ENCODE data around the gene SPTLC3. TPM values are rescaled to one million over a fixed set of nuclear protein-coding genes. Genes with fewer than 3 reads are reported as not detected.
A peak's percentile ranks its signal among the peaks of the same experiment; 100 is the strongest.

Gene SPTLC3
- total RNA-seq, 1 donor from 2014 or later = 30.1 TPM

GRCh38 chr20:13061381-13061780 is 52.6 kb downstream of the SPTLC3 start:
- DNase-seq (ENCODE audit: low spot score) = no peak
- ATAC-seq = no peak
- intact Hi-C loops (cut with DNase I) = no loop called here

GRCh38 chr20:13062789-13063188 is 54.0 kb downstream of the SPTLC3 start:
- intact Hi-C loops (cut with DNase I) = no loop called here
- no peak for DNase-seq (ENCODE audit: low spot score)
- no peak for ATAC-seq

DNA sequence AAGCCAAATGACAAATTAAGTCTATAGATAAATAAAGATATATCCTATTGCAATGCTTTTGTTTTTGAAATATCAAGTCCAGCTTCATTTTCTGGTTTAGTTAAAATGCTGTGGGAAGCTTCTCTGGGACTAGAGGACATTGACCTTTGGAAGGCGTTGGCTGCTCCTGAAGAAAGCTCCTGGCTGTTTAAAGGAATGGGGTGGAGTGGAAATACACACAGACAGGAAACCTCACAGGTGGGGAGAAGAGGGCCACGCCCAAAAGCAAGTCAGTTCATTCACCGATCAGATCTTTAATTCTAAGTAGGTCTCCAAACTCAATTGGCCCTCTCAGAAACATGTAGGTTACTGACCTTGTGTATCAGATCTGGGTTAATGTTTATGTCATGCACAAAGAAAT is 59.6 kb downstream of the SPTLC3 start:
- DNase-seq (ENCODE audit: low spot score) (no peak), ATAC-seq (no peak)
- intact Hi-C loops (cut with DNase I) = no loop called here

GRCh38 chr20:13081877-13082276 is 73.1 kb downstream of the SPTLC3 start:
- no peak for ATAC-seq
- intact Hi-C loops (cut with DNase I) = no loop called here

DNA sequence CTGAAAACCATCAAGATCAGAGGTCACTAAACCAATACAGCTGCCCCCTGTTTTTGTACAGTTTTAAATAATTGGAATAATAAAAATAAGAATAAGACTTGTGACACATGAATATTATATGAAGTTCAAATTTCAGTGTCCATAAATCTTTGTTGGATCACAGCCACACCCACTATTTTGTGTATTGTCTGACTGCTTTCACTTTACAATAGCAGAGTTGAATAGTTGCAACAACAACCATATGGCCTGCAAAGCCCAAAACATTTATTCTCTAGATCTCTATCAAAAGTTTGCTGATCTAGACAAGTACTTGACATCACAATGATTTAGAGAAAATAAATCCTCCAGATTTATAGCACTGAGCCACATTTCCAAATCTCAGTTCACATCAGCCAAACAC is 73.6 kb downstream of the SPTLC3 start:
- no peak for DNase-seq (ENCODE audit: low spot score)
- no peak for ATAC-seq
- intact Hi-C loops (cut with DNase I) = no loop called here

More at GRCh38 chr20:13081877-13082276, 73.1 kb downstream of the SPTLC3 start:
- DNase-seq (ENCODE audit: low spot score) = no peak

- intact Hi-C loops (cut with DNase I) = no loop called here
- ATAC-seq (no peak), DNase-seq (ENCODE audit: low spot score) (no peak)
These were observed 76.5 kb downstream of the SPTLC3 start for GRCh38 chr20:13085275-13085674.

DNA sequence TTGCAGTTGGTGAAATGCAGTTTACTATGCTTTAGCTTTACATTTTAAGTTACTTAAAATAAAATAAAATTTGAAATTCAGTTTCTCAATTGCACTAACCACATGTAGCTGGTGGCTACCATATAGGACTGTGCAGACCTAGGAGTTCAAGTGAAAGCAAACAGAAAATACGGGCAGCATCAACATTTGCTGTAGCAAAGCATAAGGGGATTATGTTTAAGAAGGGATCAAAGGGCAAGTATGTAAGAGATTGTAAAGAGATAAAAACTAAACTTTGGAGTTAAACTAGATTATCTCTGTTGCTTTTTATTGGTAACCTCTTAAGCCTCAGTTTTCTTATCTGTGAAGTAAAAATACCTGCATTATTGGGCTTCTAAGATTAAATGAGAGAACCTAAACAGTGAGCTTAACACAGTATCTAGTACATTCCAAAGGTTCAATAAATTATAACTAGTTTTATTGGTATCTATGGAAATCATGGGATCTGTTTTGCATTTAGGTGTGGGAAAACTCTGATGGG is 81.2 kb downstream of the SPTLC3 start:
- ATAC-seq (no peak), DNase-seq (ENCODE audit: low spot score) (no peak)
- intact Hi-C loops (cut with DNase I) = no loop called here

DNA sequence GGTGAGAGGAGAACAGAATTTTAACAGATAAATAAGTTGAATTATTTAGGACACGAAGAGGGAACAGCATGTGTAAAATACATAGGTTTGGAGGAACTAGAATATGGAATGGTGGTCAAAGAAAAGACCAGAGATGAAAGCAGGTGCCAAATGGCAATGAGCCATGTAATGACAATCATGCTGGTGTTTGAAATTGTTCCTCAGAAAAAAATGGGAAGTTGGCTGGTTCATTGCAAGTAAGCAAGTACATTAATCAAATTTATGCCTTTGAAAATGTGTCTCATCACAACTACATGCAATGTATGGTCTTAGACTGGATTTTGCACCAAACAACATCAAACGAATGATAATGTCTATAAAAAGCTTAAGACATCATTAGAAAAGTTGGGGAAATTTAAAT is 83.3 kb downstream of the SPTLC3 start:
- DNase-seq (ENCODE audit: low spot score) = no peak
- no peak for ATAC-seq
- intact Hi-C loops (cut with DNase I) = no loop called here

DNA sequence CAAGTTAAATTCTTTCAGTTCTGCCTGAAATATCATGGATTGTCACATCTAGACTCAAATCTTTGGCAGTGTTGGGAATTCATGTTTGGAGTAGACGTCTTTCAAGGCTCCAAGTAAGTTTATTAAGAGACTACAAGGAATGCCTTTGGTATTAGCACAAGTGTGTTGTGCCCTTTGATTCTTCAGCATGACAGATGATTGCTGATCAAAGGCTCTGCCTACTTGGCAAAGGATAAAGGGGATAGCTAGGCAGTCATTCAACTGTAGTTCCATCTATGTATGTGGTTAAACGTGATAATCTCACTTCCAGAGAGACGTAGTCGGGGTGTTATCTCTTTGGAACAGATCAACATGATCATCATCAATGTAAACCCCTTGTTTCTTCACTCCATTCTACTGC is 86.2 kb downstream of the SPTLC3 start:
- no peak for ATAC-seq
- intact Hi-C loops (cut with DNase I) = no loop called here

DNA sequence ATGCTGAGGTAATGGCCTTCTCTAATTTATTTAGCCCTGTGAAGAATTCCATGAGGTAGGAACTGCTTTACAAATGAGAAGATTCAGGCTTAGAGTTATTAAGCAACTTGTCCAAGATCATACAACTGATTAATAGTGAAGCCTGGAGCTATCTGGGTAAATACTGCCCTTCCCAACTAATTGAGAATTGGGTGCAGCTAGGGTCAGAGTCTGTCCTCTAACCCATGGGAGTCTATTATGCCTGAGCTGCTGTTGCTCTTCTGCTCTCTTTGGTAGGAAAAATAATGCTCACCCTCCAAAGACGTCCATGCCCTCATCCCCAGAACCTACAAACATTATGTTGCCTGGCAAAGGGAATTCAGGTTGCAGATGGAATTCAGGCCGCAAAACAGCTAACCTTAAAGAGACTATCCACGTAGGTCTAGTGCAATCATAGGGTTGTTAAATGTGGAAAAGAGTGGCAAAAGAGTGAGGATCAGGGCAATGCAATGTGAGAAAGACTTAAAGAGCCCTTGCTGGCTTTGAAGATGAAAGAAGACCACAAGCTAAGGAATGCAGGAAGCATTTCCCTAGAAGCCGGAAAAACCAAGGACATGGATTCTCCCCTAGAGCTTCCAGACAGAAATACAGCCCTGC is 90.1 kb downstream of the SPTLC3 start:
- ATAC-seq (no peak), DNase-seq (ENCODE audit: low spot score) (no peak)
- intact Hi-C loops (cut with DNase I) = no loop called here

More for the DNA sequence above, 86.2 kb downstream of the SPTLC3 start:
- no peak for DNase-seq (ENCODE audit: low spot score)

DNA sequence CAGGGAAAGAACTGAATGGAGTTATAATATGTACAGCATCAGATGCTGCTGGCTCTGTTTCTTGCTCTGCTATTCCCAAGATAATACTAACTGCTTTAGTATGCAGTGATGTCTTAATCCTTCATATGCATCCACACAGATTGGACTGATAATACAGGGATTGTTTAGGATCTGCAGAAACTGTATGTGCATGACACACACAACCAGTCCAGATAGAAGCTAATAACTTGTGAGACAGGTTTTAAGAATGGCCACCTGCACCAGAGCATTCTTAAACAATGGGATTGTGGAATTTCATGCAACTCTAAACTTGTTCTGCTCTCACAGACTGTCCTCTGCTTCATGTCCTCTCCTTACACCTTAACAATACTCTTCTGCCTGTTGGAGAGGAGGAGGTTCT is 90.9 kb downstream of the SPTLC3 start:
- intact Hi-C loops (cut with DNase I) = loop anchor here (10.0 kb wide), 1 partner anchor 125 kb away; no protein-coding TSS in a partner anchor
- no peak for DNase-seq (ENCODE audit: low spot score)
- no peak for ATAC-seq

GRCh38 chr20:13101276-13101675 is 92.5 kb downstream of the SPTLC3 start:
- DNase-seq (ENCODE audit: low spot score) = no peak
- no peak for ATAC-seq
- intact Hi-C loops (cut with DNase I) = loop anchor here (10.0 kb wide), 1 partner anchor 126 kb away; no protein-coding TSS in a partner anchor

DNA sequence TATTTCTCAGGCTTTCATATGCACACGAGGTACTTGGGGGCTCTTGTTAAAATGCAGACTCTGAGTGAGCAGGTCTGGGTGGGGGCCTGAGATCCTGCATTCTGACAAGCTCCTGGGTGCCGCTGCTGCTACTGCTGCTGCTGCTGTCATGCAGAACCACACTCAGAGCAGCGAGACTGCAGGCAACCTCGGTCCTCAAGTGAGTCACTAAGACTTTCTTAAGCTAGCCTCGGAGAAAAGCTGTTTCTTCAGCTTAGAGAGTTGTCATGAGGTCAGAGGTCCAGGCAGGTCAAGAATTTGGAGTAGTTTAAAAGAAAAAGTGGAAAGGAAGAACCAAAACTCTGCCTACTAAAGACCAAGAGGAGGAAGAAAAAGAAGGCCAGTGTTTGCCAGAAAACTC is 92.9 kb downstream of the SPTLC3 start:
- intact Hi-C loops (cut with DNase I) = loop anchor here (10.0 kb wide), 1 partner anchor 127 kb away; no protein-coding TSS in a partner anchor
- ATAC-seq = no peak
- no peak for DNase-seq (ENCODE audit: low spot score)

- no peak for ATAC-seq
- intact Hi-C loops (cut with DNase I) = loop anchor here (10.0 kb wide), 1 partner anchor 127 kb away; no protein-coding TSS in a partner anchor
- no peak for DNase-seq (ENCODE audit: low spot score)
These were observed 93.5 kb downstream of the SPTLC3 start for GRCh38 chr20:13102237-13102636.

DNA sequence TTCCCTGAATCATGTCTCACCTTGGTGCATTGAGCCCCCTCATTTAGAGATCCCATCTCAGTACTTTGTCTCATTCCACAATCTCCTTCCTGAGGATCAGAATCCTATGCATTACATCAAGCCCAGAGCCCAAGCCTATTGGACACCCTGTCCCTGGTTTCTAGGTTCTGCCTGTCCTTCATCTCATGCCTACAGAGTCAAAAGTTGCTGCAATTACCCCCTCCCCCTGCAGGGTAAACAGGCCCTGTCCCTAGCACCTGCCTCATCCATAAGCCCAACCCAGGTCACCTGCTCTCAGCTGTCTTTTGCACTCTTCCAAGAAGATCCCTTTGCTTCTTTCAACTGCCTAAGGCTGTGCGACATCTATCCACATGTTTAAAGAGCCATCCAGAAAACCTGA is 93.9 kb downstream of the SPTLC3 start:
- ATAC-seq (no peak), DNase-seq (ENCODE audit: low spot score) (no peak)
- intact Hi-C loops (cut with DNase I) = loop anchor here (10.0 kb wide), 1 partner anchor 128 kb away; no protein-coding TSS in a partner anchor

GRCh38 chr20:13105039-13105438 is 96.3 kb downstream of the SPTLC3 start:
- intact Hi-C loops (cut with DNase I) = loop anchor here (10.0 kb wide), 1 partner anchor 130 kb away; no protein-coding TSS in a partner anchor
- peak; percentile 43 for ATAC-seq

DNA sequence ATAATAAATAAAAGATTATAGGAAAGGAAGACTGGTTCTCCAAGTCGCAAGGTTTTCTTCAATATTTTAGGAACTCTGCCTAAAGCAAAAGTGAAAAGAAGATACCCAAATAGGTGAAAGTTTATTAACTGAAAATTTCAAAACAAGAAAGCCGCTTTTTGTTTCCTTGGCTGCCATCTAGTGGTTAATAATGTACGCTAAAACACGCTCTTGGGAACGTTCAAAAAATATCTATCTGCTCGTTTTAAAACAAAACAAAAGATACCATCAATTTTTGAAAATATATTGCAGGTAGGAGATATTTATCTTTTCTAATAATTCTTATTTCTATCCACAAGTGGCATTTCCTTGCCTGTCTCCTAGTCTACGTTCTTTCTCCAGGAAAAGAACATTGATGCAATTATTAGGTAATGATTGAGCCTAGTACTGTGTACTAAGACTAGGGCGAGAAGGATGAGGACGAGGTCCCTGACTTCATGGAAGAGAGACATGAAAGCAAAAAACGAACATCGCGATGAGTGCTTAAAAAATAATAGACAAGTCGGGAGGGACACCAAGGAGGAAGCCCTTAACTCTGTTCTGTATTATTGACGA is 97.2 kb downstream of the SPTLC3 start:
- ATAC-seq (peak; percentile 61), DNase-seq (ENCODE audit: low spot score) (no peak)
- intact Hi-C loops (cut with DNase I) = loop anchor here (10.0 kb wide), 1 partner anchor 131 kb away; no protein-coding TSS in a partner anchor

More at GRCh38 chr20:13105039-13105438, 96.3 kb downstream of the SPTLC3 start:
- no peak for DNase-seq (ENCODE audit: low spot score)

DNA sequence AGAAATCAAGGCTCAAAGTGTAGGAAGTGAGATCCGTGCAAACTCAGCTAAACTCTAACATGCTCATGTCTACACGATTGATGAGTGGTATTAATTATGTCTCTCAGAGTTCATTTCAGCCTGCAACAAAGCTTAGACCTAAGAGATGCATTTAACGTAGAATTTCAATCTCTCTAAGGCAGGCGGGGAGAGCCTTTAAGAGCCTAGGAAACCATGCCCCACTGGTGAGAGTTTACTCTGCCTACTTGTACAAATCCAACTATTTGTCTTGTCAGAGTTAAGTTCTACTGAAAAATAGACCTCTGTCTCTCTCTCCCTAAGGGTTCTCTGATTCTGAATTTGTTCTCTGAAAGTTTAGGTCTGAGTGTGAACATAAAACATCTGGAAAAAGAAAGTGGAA is 100.9 kb downstream of the SPTLC3 start:
- ATAC-seq (no peak), DNase-seq (ENCODE audit: low spot score) (no peak)
- intact Hi-C loops (cut with DNase I) = loop anchor here (10.0 kb wide), 1 partner anchor 135 kb away; no protein-coding TSS in a partner anchor

GRCh38 chr20:13110796-13111195 is 102.0 kb downstream of the SPTLC3 start:
- no peak for DNase-seq (ENCODE audit: low spot score)
- no peak for ATAC-seq
- intact Hi-C loops (cut with DNase I) = no loop called here

- intact Hi-C loops (cut with DNase I) = no loop called here
- no peak for DNase-seq (ENCODE audit: low spot score)
- no peak for ATAC-seq
These were observed 102.6 kb downstream of the SPTLC3 start for GRCh38 chr20:13111249-13111911.

Measured in sciatic nerve (tissue), 2 donors.